Raji (cell line): ENCODE results near the gene SETDB1.

Experiments
- POLR2A ChIP-seq: IDR thresholded peaks from 2 replicates; pipeline ENCODE4 v1.6.1; 2011; ENCODE audit warnings: low read depth, low read length, control low read depth; ENCODE audit not compliant: insufficient read depth

The SETDB1 gene

GRCh38 chr1:150926097-150926741 is at the start of gene SETDB1:
TSS of gene SETDB1 (plus strand) at chr1:150926363. CDS start at chr1:150927715, 1,352 bp downstream.
- TF ChIP-seq POLR2A = peak; percentile 77

GRCh38 chr1:150881331-150882070 is 44.7 kb upstream of the SETDB1 start:
- TF ChIP-seq POLR2A = no peak

- TF ChIP-seq POLR2A = no peak
Measured at GRCh38 chr1:150887018-150887417, 39.1 kb upstream of the SETDB1 start, which contains the start of gene CTXND2. TSS of gene CTXND2 (plus strand) at chr1:150887136. CDS start at chr1:150912315, 25,179 bp downstream.

GRCh38 chr1:150888727-150889126 is 37.4 kb upstream of the SETDB1 start:
- TF ChIP-seq POLR2A = no peak

GRCh38 chr1:150890033-150890416 is 36.1 kb upstream of the SETDB1 start:
- TF ChIP-seq POLR2A = no peak

- TF ChIP-seq POLR2A = no peak
Measured at GRCh38 chr1:150893336-150893913, 32.7 kb upstream of the SETDB1 start.

- TF ChIP-seq POLR2A = no peak
Measured at GRCh38 chr1:150895618-150896017, 30.5 kb upstream of the SETDB1 start.

- TF ChIP-seq POLR2A = no peak
Measured at GRCh38 chr1:150902346-150902745, 23.8 kb upstream of the SETDB1 start.

GRCh38 chr1:150902751-150903150 is 23.4 kb upstream of the SETDB1 start:
- TF ChIP-seq POLR2A = no peak

GRCh38 chr1:150905301-150905700 is 20.9 kb upstream of the SETDB1 start:
- no peak for TF ChIP-seq POLR2A

GRCh38 chr1:150906329-150906728 is 19.8 kb upstream of the SETDB1 start:
- no peak for TF ChIP-seq POLR2A

GRCh38 chr1:150906813-150907212 is 19.4 kb upstream of the SETDB1 start:
- no peak for TF ChIP-seq POLR2A

GRCh38 chr1:150909585-150910180 is 16.5 kb upstream of the SETDB1 start:
- no peak for TF ChIP-seq POLR2A

GRCh38 chr1:150912623-150913022 is 13.5 kb upstream of the SETDB1 start:
- TF ChIP-seq POLR2A = no peak

GRCh38 chr1:150917387-150917786 is 8.8 kb upstream of the SETDB1 start:
- TF ChIP-seq POLR2A = no peak

GRCh38 chr1:150922519-150922975 is 3.6 kb upstream of the SETDB1 start:
- no peak for TF ChIP-seq POLR2A

GRCh38 chr1:150925080-150925479 is 1.1 kb upstream of the SETDB1 start:
- TF ChIP-seq POLR2A = no peak
